GM12891 (cell line): ENCODE results near the gene EDAR.

Source experiments
- DNase-seq: peaks from one replicate; pipeline ENCODE4 v3.0.0; 2011; ENCODE audit warnings: low spot score; ENCODE audit not compliant: insufficient read length
- FAIRE-seq: peaks from 2 replicates; lab custom pipeline; 2011; peaks lifted over from hg19 to GRCh38; lab: Jason Lieb, UNC
- PAX5 ChIP-seq: IDR thresholded peaks from 2 replicates; pipeline ENCODE4 v1.6.1; 2011; ENCODE audit warnings: low read length, moderate library complexity, mild to moderate bottlenecking; ENCODE audit not compliant: insufficient read depth, severe bottlenecking
- POLR2A ChIP-seq: IDR thresholded peaks from 2 replicates; pipeline ENCODE4 v1.6.1; 2011; ENCODE audit warnings: low read depth, low read length, control low read depth
- POLR2AphosphoS5 ChIP-seq: IDR thresholded peaks from 2 replicates; pipeline ENCODE4 v1.6.1; 2011; ENCODE audit warnings: low read depth, low read length, control low read depth
- POU2F2 ChIP-seq: IDR thresholded peaks from 2 replicates; pipeline ENCODE4 v1.6.1; 2011; ENCODE audit warnings: low read depth, mild to moderate bottlenecking, control low read depth, low read length, moderate library complexity
- SPI1 ChIP-seq: IDR thresholded peaks from 2 replicates; pipeline ENCODE4 v1.6.1; 2011; ENCODE audit warnings: low read depth, low read length, control low read depth
- TAF1 ChIP-seq: IDR thresholded peaks from 2 replicates; pipeline ENCODE4 v1.6.1; 2011; ENCODE audit warnings: low read depth, low read length, control low read depth

Gene EDAR

GRCh38 chr2:108982259-108982679 is 6.8 kb downstream of the EDAR start:
- DNase-seq (no peak), FAIRE-seq (no peak)
- TF ChIP-seq POLR2AphosphoS5 = no peak
- TF ChIP-seq POLR2A = no peak
- TF ChIP-seq PAX5 = no peak
- TF ChIP-seq TAF1 = no peak

DNA sequence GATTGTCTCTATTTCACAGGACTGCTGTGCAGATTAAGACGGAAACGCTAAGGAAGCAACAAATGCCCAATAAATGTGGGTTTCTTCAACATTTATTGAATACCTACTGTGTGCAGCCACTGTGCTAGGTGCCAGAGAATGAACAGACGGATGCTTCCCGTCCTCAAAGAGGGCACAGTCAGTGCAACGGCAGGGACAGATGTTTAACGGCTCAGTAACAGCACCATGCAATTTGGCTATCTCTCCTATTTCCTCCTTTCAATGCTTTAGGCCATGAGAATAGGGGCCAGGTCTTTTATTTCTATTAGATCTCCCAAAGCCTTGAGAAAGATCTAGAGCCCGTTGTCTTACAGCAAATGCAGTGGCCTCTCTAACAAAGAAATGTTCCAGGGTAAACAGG is 7.2 kb downstream of the EDAR start:
- TF ChIP-seq SPI1 (no peak), POLR2AphosphoS5 (no peak)
- DNase-seq = no peak
- FAIRE-seq = no peak

DNA sequence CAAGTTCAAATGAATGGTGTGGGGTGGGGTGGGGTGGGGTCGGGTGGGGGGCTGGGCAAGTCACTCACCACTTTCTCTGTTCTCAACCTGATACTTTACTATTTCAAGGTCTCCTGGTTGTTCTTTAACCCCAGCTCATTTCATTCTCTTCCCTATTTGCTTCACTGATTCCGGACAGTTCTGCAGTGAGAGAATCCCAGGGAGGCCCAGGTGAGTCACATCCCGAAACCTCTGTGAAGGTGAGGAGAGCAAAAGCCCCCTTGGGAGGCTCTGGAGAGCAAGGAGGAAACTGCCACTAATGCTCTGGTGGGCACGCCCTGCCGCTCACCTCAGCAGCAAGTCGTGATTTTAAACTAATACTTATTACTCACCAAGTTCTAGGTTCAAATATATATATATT is 8.9 kb downstream of the EDAR start:
- TF ChIP-seq TAF1 = no peak
- FAIRE-seq (no peak), DNase-seq (no peak)

- DNase-seq (no peak), FAIRE-seq (no peak)
Measured at GRCh38 chr2:108979461-108979860, 9.6 kb downstream of the EDAR start.

GRCh38 chr2:108978709-108979111 is 10.3 kb downstream of the EDAR start:
- FAIRE-seq = no peak
- TF ChIP-seq TAF1 (no peak), POLR2A (no peak), POLR2AphosphoS5 (no peak), SPI1 (no peak)
- no peak for DNase-seq

More at GRCh38 chr2:108979461-108979860, 9.6 kb downstream of the EDAR start:
- TF ChIP-seq POLR2A = no peak
- TF ChIP-seq POU2F2 = no peak
- no peak for TF ChIP-seq SPI1
- no peak for TF ChIP-seq PAX5
- no peak for TF ChIP-seq POLR2AphosphoS5
- TF ChIP-seq TAF1 = no peak

DNA sequence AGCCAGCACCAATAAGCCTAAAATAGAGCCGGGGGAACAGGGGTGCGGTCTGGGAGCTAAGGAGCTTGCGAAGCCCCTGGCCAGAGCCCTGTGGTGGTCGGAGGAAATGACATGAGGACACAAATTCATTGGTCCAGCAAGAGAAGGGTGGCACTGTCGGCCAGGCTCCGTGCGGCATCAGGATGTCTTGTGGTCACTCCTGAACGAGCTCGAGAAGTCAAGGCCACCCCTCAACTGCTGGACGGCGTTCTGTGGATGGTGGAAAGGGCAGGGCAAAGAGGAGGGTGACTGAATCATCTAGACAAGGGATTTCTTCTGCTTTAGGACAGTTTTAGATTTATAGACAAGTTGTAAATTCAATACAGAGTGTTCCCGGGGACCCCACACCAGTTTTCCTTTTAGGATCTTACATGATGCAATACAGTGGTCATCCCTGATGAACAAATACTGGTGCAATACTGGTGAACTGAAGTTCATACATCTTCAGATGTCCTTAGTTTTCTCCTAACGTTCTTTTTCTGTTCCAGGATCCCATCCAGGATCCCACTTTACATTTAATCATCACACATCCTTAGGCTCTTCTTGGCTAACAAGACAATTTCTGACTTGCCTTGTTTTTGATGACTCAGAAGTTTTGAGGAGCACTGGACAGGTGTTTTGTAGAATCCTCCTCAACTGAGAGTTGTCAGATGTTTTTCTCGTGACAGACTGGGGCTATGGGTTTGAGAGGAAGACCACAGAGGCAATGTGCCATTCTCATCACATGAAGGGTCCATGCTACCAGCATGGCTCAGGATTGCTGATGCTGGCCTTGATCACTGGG is 13.2 kb downstream of the EDAR start:
- DNase-seq (no peak), FAIRE-seq (no peak)
- TF ChIP-seq TAF1 = no peak
- TF ChIP-seq POLR2A = no peak
- no peak for TF ChIP-seq SPI1
- no peak for TF ChIP-seq POLR2AphosphoS5
- no peak for TF ChIP-seq PAX5
- no peak for TF ChIP-seq POU2F2

GRCh38 chr2:108974674-108975073 is 14.3 kb downstream of the EDAR start:
- FAIRE-seq (no peak), DNase-seq (no peak)
- no peak for TF ChIP-seq PAX5
- TF ChIP-seq TAF1 = no peak
- TF ChIP-seq POU2F2 = no peak
- no peak for TF ChIP-seq SPI1
- TF ChIP-seq POLR2A = no peak
- no peak for TF ChIP-seq POLR2AphosphoS5

- TF ChIP-seq PAX5 = no peak
- TF ChIP-seq POLR2AphosphoS5 = no peak
- no peak for TF ChIP-seq TAF1
- no peak for TF ChIP-seq SPI1
- no peak for TF ChIP-seq POU2F2
- no peak for TF ChIP-seq POLR2A
- DNase-seq (no peak), FAIRE-seq (no peak)
Measured at GRCh38 chr2:108972663-108973062, 16.4 kb downstream of the EDAR start.

- FAIRE-seq (no peak), DNase-seq (no peak)
- TF ChIP-seq POLR2A = no peak
- TF ChIP-seq SPI1 = no peak
- no peak for TF ChIP-seq POU2F2
- TF ChIP-seq POLR2AphosphoS5 = no peak
- TF ChIP-seq TAF1 = no peak
- no peak for TF ChIP-seq PAX5
Measured at GRCh38 chr2:108971661-108972566, 17.1 kb downstream of the EDAR start.

DNA sequence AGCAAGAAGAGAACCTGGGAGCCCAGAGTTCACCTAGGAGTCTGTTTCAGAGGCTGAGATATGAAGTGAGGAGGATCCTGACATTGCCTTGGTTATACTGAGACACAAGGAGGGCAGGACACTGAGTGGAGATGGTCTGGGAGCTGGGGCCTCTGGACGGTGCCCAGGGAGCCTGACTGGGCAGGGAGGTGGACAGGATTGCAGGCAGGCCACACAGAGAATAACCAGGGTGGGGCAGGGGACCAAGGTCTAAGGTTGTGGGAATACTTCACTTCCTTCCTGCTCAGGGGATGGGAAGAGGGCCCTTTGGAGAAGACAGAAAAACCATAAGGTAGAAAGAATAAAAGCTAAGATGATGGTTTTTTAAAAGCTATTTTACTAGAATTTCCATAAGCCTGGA is 18.7 kb downstream of the EDAR start:
- FAIRE-seq (no peak), DNase-seq (no peak)
- TF ChIP-seq POLR2AphosphoS5 (no peak), POLR2A (no peak), TAF1 (no peak), SPI1 (no peak), PAX5 (no peak), POU2F2 (no peak)

DNA sequence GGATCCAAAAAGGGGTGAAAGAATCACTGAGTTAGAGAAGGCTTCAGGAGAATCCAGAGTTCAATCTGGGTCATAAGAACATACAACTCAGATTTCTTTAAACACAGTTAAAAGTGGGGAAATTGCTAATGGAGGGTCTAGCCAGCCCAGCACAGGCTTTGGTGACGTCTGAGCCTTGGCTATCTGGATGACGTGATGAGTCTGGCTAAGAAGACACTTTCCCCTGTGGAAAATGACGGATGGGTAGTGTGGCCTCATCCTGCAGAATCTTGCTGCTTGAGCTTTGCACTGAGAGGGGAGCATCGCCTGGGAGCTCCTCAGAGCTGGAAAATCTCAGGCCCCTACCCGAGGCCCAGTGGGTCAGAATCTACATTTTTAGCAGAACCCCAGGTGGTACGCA is 19.2 kb downstream of the EDAR start:
- FAIRE-seq (no peak), DNase-seq (no peak)
- TF ChIP-seq POLR2AphosphoS5 = no peak
- TF ChIP-seq POLR2A = no peak
- no peak for TF ChIP-seq PAX5
- TF ChIP-seq POU2F2 = no peak
- TF ChIP-seq TAF1 = no peak
- no peak for TF ChIP-seq SPI1
